ENCODE results near the gene SERPINA6.

SERPINA6 gene

DNA sequence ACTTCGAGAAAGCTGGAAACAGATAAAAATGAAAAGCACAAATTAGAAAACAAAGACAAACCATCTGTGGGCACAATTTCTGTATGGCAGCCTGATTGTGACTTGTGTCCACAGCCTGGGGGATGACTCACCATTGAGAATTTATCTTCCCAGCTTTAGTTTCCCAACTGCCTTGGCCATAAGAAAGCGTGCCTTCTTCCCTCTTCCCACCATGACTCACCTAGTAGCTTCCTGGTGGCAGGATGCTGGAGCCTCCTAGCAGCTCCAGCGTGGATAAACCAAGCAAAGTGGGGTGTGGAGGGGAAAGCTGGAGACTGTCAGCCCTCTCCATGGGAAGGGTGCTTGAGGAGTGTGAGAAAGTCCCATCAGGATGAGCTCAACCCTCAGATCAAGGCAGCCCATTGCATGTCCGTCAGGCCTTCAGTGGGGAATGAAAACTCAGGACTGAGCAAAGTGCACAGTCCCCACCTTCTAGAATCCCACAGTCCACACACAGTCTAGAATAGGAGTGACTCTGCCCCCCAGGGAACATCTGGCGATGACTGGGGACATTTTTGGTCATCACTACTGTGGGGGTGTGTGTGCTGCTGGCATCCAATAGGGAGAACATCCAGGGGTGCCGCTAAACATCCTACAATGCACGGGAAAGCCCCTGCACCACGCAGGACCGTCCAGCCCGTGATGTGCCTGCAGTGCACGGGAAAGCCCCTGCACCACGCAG is 22.4 kb upstream of the SERPINA6 start:
- Histone ChIP-seq H3K4me1 (no peaks in the 10 kb centered on the region), H3K4me3 (ENCODE audit: low read depth, low read length) (no peak overlapping the region), H3K9me3 (ENCODE audit: control insufficient read depth, low read length) (no peaks in the 10 kb centered on the region), H3K27ac (no peak overlapping the region), H3K27me3 (ENCODE audit: control insufficient read depth, insufficient read depth, low read length) (no peaks in the 10 kb centered on the region), H3K9ac (no peak overlapping the region), H3K4me2 (ENCODE audit: low read length) (no peak overlapping the region), H2AFZ (no peak overlapping the region), H3K79me2 (no peaks in the 10 kb centered on the region), H3K36me3 (ENCODE audit: control insufficient read depth, insufficient read depth, low read length) (no peaks in the 10 kb centered on the region)
- TF ChIP-seq, protein P1, sequence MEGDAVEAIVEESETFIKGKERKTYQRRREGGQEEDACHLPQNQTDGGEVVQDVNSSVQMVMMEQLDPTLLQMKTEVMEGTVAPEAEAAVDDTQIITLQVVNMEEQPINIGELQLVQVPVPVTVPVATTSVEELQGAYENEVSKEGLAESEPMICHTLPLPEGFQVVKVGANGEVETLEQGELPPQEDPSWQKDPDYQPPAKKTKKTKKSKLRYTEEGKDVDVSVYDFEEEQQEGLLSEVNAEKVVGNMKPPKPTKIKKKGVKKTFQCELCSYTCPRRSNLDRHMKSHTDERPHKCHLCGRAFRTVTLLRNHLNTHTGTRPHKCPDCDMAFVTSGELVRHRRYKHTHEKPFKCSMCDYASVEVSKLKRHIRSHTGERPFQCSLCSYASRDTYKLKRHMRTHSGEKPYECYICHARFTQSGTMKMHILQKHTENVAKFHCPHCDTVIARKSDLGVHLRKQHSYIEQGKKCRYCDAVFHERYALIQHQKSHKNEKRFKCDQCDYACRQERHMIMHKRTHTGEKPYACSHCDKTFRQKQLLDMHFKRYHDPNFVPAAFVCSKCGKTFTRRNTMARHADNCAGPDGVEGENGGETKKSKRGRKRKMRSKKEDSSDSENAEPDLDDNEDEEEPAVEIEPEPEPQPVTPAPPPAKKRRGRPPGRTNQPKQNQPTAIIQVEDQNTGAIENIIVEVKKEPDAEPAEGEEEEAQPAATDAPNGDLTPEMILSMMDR (IDR thresholded peaks at IDR 0.05) = no peak

- H3K27me3 ChIP-seq (ENCODE audit: control insufficient read depth, insufficient read depth, low read length) = no peaks in the 10 kb centered on the region
- H3K9me3 ChIP-seq (ENCODE audit: control insufficient read depth, low read length) = no peaks in the 10 kb centered on the region
- H3K36me3 ChIP-seq (ENCODE audit: control insufficient read depth, insufficient read depth, low read length) = no peaks in the 10 kb centered on the region
- no peak overlapping the region for H3K9ac ChIP-seq
- H3K4me3 ChIP-seq (ENCODE audit: low read depth, low read length) = no peak overlapping the region
- H2AFZ ChIP-seq = no peak overlapping the region
- no peaks in the 10 kb centered on the region for H3K79me2 ChIP-seq
- H3K27ac ChIP-seq = no peak overlapping the region
- H3K4me1 ChIP-seq = no peaks in the 10 kb centered on the region
- no peak overlapping the region for H3K4me2 ChIP-seq (ENCODE audit: low read length)
- TF ChIP-seq, protein P1 (IDR thresholded peaks at IDR 0.05) = no peak
Measured at GRCh38 chr14:94344389-94344788, 21.3 kb upstream of the SERPINA6 start.

- Histone ChIP-seq H3K4me1 (no peaks in the 10 kb centered on the region), H3K9me3 (ENCODE audit: control insufficient read depth, low read length) (no peaks in the 10 kb centered on the region), H3K79me2 (no peaks in the 10 kb centered on the region), H2AFZ (no peak overlapping the region), H3K4me2 (ENCODE audit: low read length) (no peak overlapping the region), H3K9ac (no peak overlapping the region), H3K4me3 (ENCODE audit: low read depth, low read length) (no peak overlapping the region), H3K27ac (no peak overlapping the region), H3K36me3 (ENCODE audit: control insufficient read depth, insufficient read depth, low read length) (no peaks in the 10 kb centered on the region), H3K27me3 (ENCODE audit: control insufficient read depth, insufficient read depth, low read length) (no peaks in the 10 kb centered on the region)
- TF ChIP-seq, protein P1 (IDR thresholded peaks at IDR 0.05) = no peak
Measured at GRCh38 chr14:94343238-94344005, 20.3 kb upstream of the SERPINA6 start.

DNA sequence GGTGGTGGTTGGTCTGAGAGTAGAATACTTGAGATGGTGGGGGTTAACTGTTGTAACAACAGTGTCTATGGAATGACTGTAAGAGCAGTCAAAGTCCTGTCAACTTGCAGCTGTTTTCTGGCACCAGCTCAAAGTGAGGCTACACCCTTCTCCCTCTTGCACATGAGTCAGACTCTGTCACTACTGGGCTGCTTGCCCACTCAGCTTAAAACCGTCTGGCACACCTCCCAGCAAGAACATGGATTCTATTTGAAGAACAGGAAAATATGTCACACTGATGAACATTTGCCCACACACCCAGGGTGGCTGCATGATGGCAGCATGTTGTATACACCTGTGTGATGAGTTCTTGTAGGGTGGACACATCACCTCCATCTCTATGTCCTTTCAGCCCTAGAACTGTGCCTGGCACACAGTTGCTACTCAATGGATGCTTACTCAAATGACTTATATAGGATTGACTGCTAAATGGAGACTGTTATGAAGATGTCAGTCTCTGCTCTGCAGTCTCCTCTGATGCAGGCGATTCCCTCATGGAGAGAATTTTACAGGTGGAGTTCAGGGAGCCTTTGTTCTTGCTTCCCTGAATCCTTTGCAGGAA is 19.3 kb upstream of the SERPINA6 start:
- Histone ChIP-seq H3K9ac (no peak overlapping the region), H3K27ac (no peak overlapping the region), H3K36me3 (ENCODE audit: control insufficient read depth, insufficient read depth, low read length) (no peaks in the 10 kb centered on the region), H3K4me2 (ENCODE audit: low read length) (no peak overlapping the region), H3K4me1 (no peaks in the 10 kb centered on the region), H3K27me3 (ENCODE audit: control insufficient read depth, insufficient read depth, low read length) (no peaks in the 10 kb centered on the region), H3K79me2 (no peaks in the 10 kb centered on the region), H3K9me3 (ENCODE audit: control insufficient read depth, low read length) (no peaks in the 10 kb centered on the region), H3K4me3 (ENCODE audit: low read depth, low read length) (no peak overlapping the region), H2AFZ (no peak overlapping the region)
- TF ChIP-seq, protein P1 (IDR thresholded peaks at IDR 0.05) = no peak

All from parathyroid adenoma (tissue), 2 donors.